Skeletal muscle cell (primary cell): ENCODE results near the gene REEP6.
"Not testable (repeated sequence)": the region's sequence is repeated elsewhere in the genome, so short reads cannot be mapped to it uniquely, and the experiment has no call there.

Source experiments
- DNase-seq: peaks from one replicate; pipeline ENCODE4 v3.0.0-alpha.2; 2010; ENCODE audit warnings: low read depth
- H3K4me3 ChIP-seq: 2 replicates; pipeline ENCODE4 v1.5.1; 2011; ENCODE audit warnings: low read depth, mild to moderate bottlenecking, control low read depth, low read length, moderate library complexity

REEP6 gene

GRCh38 chr19:1532003-1532402 is 41.0 kb downstream of the REEP6 start:
- H3K4me3 ChIP-seq: no peak overlapping the region
- DNase-seq: no peak

- DNase-seq: no peak
- H3K4me3 ChIP-seq: no peak overlapping the region
Measured at GRCh38 chr19:1533510-1534150, 42.6 kb downstream of the REEP6 start.

GRCh38 chr19:1534972-1535371 is 44.0 kb downstream of the REEP6 start:
- no peak overlapping the region for H3K4me3 ChIP-seq
- no peak for DNase-seq

GRCh38 chr19:1535699-1536098 is 44.7 kb downstream of the REEP6 start:
- H3K4me3 ChIP-seq: not testable (repeated sequence)

GRCh38 chr19:1538978-1539377 is 48.0 kb downstream of the REEP6 start:
- no peak overlapping the region for H3K4me3 ChIP-seq
- DNase-seq: peak; percentile 33

More at GRCh38 chr19:1535699-1536098, 44.7 kb downstream of the REEP6 start:
- not testable (repeated sequence) for DNase-seq

- not testable (repeated sequence) for H3K4me3 ChIP-seq, DNase-seq
Measured at GRCh38 chr19:1539749-1540148, 48.8 kb downstream of the REEP6 start.

GRCh38 chr19:1540365-1540925 is 49.5 kb downstream of the REEP6 start:
- no peak overlapping the region for H3K4me3 ChIP-seq
- peak; percentile 3 for DNase-seq
